DMS 273 (cell line): ENCODE results near the gene TARBP1.

Experiments used
- DNase-seq: peaks from one replicate; lab custom pipeline; 2025; ENCODE audit not compliant: unreplicated experiment; lab: John Stamatoyannopoulos, UW

TARBP1 gene

GRCh38 chr1:234355782-234356510 lies 123.0 kb downstream of the TARBP1 start:
- DNase-seq = no peak

GRCh38 chr1:234348964-234349363 lies 130.0 kb downstream of the TARBP1 start:
- DNase-seq = no peak

GRCh38 chr1:234345237-234345636 lies 133.7 kb downstream of the TARBP1 start:
- DNase-seq = no peak

GRCh38 chr1:234342774-234343173 lies 136.2 kb downstream of the TARBP1 start:
- DNase-seq = no peak
